Lower lobe of right lung (tissue), 2 donors: ENCODE data around the gene SPON2. TPM values are rescaled to one million over a fixed set of nuclear protein-coding genes. Genes with fewer than 3 reads are reported as not detected.

ENCODE experiments used
- ATAC-seq, 2 donors: fragments of 200-7000 bp; cut with Tn5 transposase; one replicate each; pipeline ENCODE4 v1.9.1; 2020 to 2022; ENCODE audit warnings: mild to moderate bottlenecking in 2 of 2, moderate library complexity in 2 of 2
- DNase-seq: peaks from one replicate; pipeline ENCODE4 v3.0.0-alpha.2; 2020
- H3K27ac ChIP-seq: fragments of 200-600 bp; one replicate; pipeline ENCODE4 v1.8.0; 2022
- H3K27me3 ChIP-seq: fragments of 200-600 bp; one replicate; pipeline ENCODE4 v1.8.0; 2022; ENCODE audit warnings: low read depth
- H3K36me3 ChIP-seq: fragments of 200-600 bp; one replicate; pipeline ENCODE4 v1.8.0; 2022; ENCODE audit warnings: mild to moderate bottlenecking
- H3K4me1 ChIP-seq: fragments of 200-600 bp; one replicate; pipeline ENCODE4 v1.8.0; 2022
- H3K4me3 ChIP-seq: fragments of 200-600 bp; one replicate; pipeline ENCODE4 v1.8.0; 2022; ENCODE audit warnings: mild to moderate bottlenecking
- H3K9me3 ChIP-seq: fragments of 200-600 bp; one replicate; pipeline ENCODE4 v1.8.0; 2022
- CTCF ChIP-seq: fragments of 200-600 bp; IDR thresholded peaks from one replicate; pipeline ENCODE4 v1.8.0; 2022; ENCODE audit warnings: antibody characterized with exemption, mild to moderate bottlenecking
- intact Hi-C: fragments of 100-400 bp; cut with DNase I; formaldehyde crosslinking; loops from one replicate; pipeline ENCODE4 v1.11.0; 2022
- total RNA-seq: library from RNA; stranded (reverse); fragmentation: NEBNext Ultra II Directional; extraction: Animal tissue kit (Norgen Biotek cat#: 25700); gene quantifications from one replicate; pipeline ENCODE4 v1.2.1, GENCODE V29; 2021
- donor health status: DM: no; HTN: yes; CAD: no; lungs with severe emphysema.

SPON2 gene
- total RNA-seq, 1 donor from 2014 or later: 32.0 TPM

GRCh38 chr4:1187182-1187581 lies 14.8 kb upstream of the SPON2 start:
- H3K27ac ChIP-seq: no peak overlapping the region
- H3K4me3 ChIP-seq: no peak overlapping the region
- peaks cover 17% of the 10 kb centered on the region for H3K4me1 ChIP-seq
- DNase-seq: no peak
- H3K27me3 ChIP-seq: no peaks in the 10 kb centered on the region
- H3K9me3 ChIP-seq: no peaks in the 10 kb centered on the region
- H3K36me3 ChIP-seq: no peaks in the 10 kb centered on the region
- TF ChIP-seq CTCF: no peak
- intact Hi-C loops: no loop called here
- peak in 1 of 2 donors; percentile 52 for ATAC-seq

DNA sequence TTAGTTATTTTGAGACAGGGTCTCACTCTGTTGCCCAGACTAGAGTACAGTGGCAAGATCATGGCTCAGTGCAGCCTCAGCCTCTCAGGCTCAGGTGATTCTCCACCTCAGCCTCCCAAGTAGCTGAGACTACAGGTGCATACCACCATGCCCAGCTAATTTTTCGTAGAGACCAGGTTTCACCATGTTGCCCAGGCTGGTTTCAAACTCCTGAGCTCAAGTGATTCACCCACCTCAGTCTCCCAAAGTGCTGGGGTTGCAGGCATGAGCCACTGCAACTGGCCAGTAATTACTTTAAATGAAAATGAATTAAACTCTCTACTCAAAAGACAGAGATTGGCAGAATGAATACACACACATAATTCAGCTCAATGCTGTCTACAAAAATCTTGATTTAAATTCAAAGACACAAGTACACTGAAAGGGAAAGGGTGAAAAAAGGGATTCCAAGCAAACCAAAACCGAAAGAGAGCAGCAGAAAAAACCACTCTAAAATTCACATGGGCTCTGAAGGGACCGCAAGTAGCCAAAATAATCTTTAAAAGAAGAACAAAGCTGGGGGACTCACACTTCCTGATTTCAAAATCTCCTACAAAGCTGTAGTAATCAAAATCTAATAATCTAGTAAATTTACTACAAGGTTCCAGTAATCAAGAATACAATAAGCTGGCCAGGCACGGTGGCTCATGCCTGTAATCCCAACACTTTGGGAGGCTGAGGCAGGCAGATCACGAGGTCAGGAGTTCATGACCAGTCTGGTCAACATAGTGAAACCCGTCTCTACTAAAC lies 11.8 kb upstream of the SPON2 start:
- Histone ChIP-seq H3K9me3 (no peaks in the 10 kb centered on the region), H3K27ac (no peak overlapping the region), H3K4me3 (peak overlapping the region; percentile 15), H3K27me3 (no peaks in the 10 kb centered on the region), H3K36me3 (no peaks in the 10 kb centered on the region), H3K4me1 (peaks cover 8% of the 10 kb centered on the region)
- intact Hi-C loops: no loop called here
- TF ChIP-seq CTCF: no peak
- no peak for DNase-seq
- ATAC-seq: peak in 1 of 2 donors; percentile 37

DNA sequence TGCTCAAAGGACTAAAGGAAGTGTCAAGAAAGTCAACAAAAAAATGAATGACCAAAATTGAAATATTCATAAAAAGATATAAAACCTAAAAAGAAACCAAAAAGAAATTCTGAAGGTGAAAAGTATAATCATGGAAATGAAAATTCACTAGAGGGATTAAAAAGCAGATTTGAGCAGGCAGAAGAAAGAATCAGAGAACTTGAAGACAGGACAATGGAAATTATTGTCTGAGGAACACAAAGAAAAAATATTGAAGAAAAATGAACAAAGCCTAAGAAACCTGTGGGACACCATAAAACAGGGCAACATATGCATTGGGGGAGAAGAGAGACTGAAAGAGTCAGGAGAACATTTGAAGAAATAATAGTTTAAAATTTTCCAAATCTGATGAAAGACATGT lies 9.9 kb upstream of the SPON2 start:
- no peaks in the 10 kb centered on the region for H3K27me3 ChIP-seq
- no peak overlapping the region for H3K4me3 ChIP-seq
- DNase-seq: no peak
- intact Hi-C loops: no loop called here
- no peak overlapping the region for H3K27ac ChIP-seq
- H3K36me3 ChIP-seq: no peaks in the 10 kb centered on the region
- no peaks in the 10 kb centered on the region for H3K9me3 ChIP-seq
- no peak for TF ChIP-seq CTCF
- peaks cover 8% of the 10 kb centered on the region for H3K4me1 ChIP-seq
- no peak for ATAC-seq

DNA sequence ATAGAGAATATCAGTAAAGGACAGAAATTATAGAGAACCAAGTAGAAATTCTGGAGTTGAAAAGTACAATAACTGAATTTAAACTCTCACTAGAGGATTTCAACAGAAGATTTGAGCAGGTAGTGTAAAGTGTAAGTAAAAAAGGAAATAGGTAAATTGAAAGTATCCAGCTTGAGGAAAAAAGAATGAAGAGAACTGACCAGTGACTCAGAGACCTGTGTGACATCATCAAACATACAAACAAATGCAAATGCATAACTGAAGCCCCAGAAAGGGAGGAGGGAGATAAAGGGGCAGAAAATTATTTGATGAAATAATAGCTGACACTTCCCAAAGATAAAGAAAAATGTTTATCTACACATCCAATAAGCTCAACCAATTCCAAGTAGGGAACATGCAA lies 8.3 kb upstream of the SPON2 start:
- DNase-seq: no peak
- Histone ChIP-seq H3K4me3 (no peak overlapping the region), H3K27ac (no peak overlapping the region), H3K4me1 (no peaks in the 10 kb centered on the region), H3K36me3 (no peaks in the 10 kb centered on the region), H3K9me3 (no peaks in the 10 kb centered on the region), H3K27me3 (no peaks in the 10 kb centered on the region)
- intact Hi-C loops: no loop called here
- ATAC-seq: no peak
- TF ChIP-seq CTCF: no peak

DNA sequence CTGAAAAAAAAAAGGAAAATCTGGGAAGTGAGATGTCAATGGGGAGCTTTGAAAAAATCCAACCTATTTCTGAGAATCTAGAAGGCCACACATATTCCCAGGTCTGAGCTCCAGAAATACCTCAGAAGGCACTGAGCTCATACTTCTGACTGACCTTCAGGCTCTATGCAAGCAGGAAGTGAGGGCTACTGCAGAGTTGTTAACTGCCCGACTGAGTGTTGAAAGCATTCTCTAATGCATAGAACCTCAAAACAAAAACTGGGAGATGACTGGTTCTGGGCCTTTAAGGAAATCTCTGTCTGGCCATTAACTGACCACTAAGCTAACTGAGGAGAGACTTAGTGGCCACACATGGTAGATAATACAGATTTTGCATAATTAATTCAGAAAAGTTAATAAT lies 7.6 kb upstream of the SPON2 start:
- no peak overlapping the region for H3K27ac ChIP-seq
- intact Hi-C loops: no loop called here
- TF ChIP-seq CTCF: no peak
- ATAC-seq: no peak
- DNase-seq: no peak
- no peaks in the 10 kb centered on the region for H3K9me3 ChIP-seq
- H3K36me3 ChIP-seq: no peaks in the 10 kb centered on the region
- no peak overlapping the region for H3K4me3 ChIP-seq
- no peaks in the 10 kb centered on the region for H3K27me3 ChIP-seq
- no peaks in the 10 kb centered on the region for H3K4me1 ChIP-seq
